Fibroblast of lung (primary cell): ENCODE data around the gene SERPINB6.

Experiments used
- CTCF ChIP-seq, 2 donors: IDR thresholded peaks in 1 of 2; conservative IDR thresholded peaks in 1 of 2; 1 replicate in 1 of 2; 2 replicates in 1 of 2; pipeline ENCODE4 v1.5.1; 2011 to 2012; ENCODE audit warnings: low read length in 2 of 2, control low read depth in 1 of 2, inconsistent platforms in 1 of 2, low read depth in 1 of 2, mild to moderate bottlenecking in 1 of 2
- EZH2 ChIP-seq: IDR thresholded peaks from 2 replicates; pipeline ENCODE4 v1.5.1; 2012; ENCODE audit warnings: low read length, control low read depth, mild to moderate bottlenecking; ENCODE audit errors: missing control alignments

- TF ChIP-seq EZH2 (no peak), CTCF (conservative IDR thresholded peaks at IDR 0.05 in 1 of 2, IDR thresholded peaks at IDR 0.05 in 1 of 2; ENCODE audit: low read depth in 1 of 2, low read length in 2 of 2) (no peak)
These were observed 21.1 kb upstream of the SERPINB6 start for GRCh38 chr6:2992330-2992979.
